SK-N-SH (cell line): ENCODE data around the gene BABAM2. TPM values are rescaled to one million over a fixed set of nuclear protein-coding genes. Genes with fewer than 3 reads are reported as not detected.

Source experiments
- CTCF ChIA-PET: fragments of 300-600, 350-600 bp; formaldehyde crosslinking; extraction: SDS; loops from one replicate; lab custom pipeline; 2021; lab: Yijun Ruan, JAX
- POLR2A ChIA-PET: fragments of 350-600 bp; sonication (Branson Sonifier 250); formaldehyde crosslinking; extraction: SDS; loops from one replicate; lab custom pipeline; 2020; ENCODE audit warnings: antibody characterized with exemption, inconsistent platforms; lab: Yijun Ruan, JAX
- DNase-seq: peaks from one replicate; pipeline ENCODE4 v3.0.0; 2012
- H2AFZ ChIP-seq: fragments of 200-600 bp; sonication (generic); 2 replicates; pipeline ENCODE4 v1.8.1; 2016; ENCODE audit warnings: antibody characterized with exemption, mild to moderate bottlenecking, low read depth
- H3F3A ChIP-seq: fragments of 200-600 bp; sonication (generic); replicated peaks from 2 replicates; pipeline ENCODE3; 2016; ENCODE audit warnings: antibody characterized with exemption, mild to moderate bottlenecking; ENCODE audit not compliant: insufficient read depth
- H3K27ac ChIP-seq, 2 experiments: fragments of 200-500 bp in 1 of 2; fragments of 200-600 bp in 1 of 2; sonication (Bioruptor generic) in 1 of 2; sonication (generic), shearing (Covaris generic) in 1 of 2; 2 replicates each; pipeline versions ENCODE4 v1.5.1 to v1.6.1; 2014 to 2016; ENCODE audit warnings: low read depth in 2 of 2, inconsistent platforms in 1 of 2, low read length in 1 of 2, mild to moderate bottlenecking in 1 of 2, mixed read lengths in 1 of 2
- H3K27me3 ChIP-seq: fragments of 200-600 bp; sonication (generic), shearing (Covaris generic); 2 replicates; pipeline ENCODE4 v1.6.1; 2016; ENCODE audit warnings: mixed run types; ENCODE audit not compliant: insufficient read depth
- H3K36me3 ChIP-seq, 2 experiments: fragments of 200-500 bp in 1 of 2; fragments of 200-600 bp in 1 of 2; sonication (Bioruptor generic) in 1 of 2; sonication (generic) in 1 of 2; replicated peaks in 1 of 2; 2 replicates each; pipeline versions ENCODE3 to v1.5.1; 2014 to 2016; ENCODE audit warnings: low read length in 1 of 2, mild to moderate bottlenecking in 1 of 2; ENCODE audit not compliant: insufficient read depth in 2 of 2, control insufficient read depth in 1 of 2
- H3K4me1 ChIP-seq, 2 experiments: fragments of 200-500 bp in 1 of 2; fragments of 200-600 bp in 1 of 2; sonication (Bioruptor generic) in 1 of 2; sonication (generic), shearing (Covaris generic) in 1 of 2; 2 replicates each; pipeline versions ENCODE4 v1.5.1 to v1.6.1; 2014 to 2016; ENCODE audit warnings: low read depth in 1 of 2, low read length in 1 of 2, mixed run types in 1 of 2; ENCODE audit not compliant: insufficient read depth in 2 of 2, control insufficient read depth in 1 of 2
- H3K4me2 ChIP-seq: fragments of 200-600 bp; sonication (generic), shearing (Covaris generic); 2 replicates; pipeline ENCODE4 v1.6.1; 2017; ENCODE audit warnings: mixed run types
- H3K4me3 ChIP-seq, 2 experiments: fragments of 200-500 bp in 1 of 2; fragments of 200-600 bp in 1 of 2; sonication (Bioruptor generic) in 1 of 2; sonication (generic), shearing (Covaris generic) in 1 of 2; 2 replicates each; pipeline versions ENCODE4 v1.5.1 to v1.8.1; 2014 to 2016; ENCODE audit warnings: low read depth in 2 of 2, inconsistent platforms in 1 of 2, low read length in 1 of 2, mild to moderate bottlenecking in 1 of 2, mixed read lengths in 1 of 2, moderate library complexity in 1 of 2
- H3K79me2 ChIP-seq: fragments of 200-600 bp; sonication (generic); 2 replicates; pipeline ENCODE4 v1.8.1; 2017; ENCODE audit warnings: mild to moderate bottlenecking; ENCODE audit not compliant: insufficient read depth
- H3K9ac ChIP-seq: fragments of 200-600 bp; sonication (generic); 2 replicates; pipeline ENCODE4 v1.6.1; 2017; ENCODE audit warnings: mixed run types
- H3K9me2 ChIP-seq: fragments of 200-600 bp; sonication (generic); 2 replicates; pipeline ENCODE4 v1.6.1; 2017; ENCODE audit warnings: mixed run types
- H3K9me3 ChIP-seq: fragments of 200-600 bp; sonication (generic); 2 replicates; pipeline ENCODE4 v1.6.1; 2017; ENCODE audit warnings: mixed run types, mild to moderate bottlenecking, moderate library complexity
- H4K20me1 ChIP-seq: fragments of 200-600 bp; sonication (generic); 2 replicates; pipeline ENCODE4 v1.6.1; 2017; ENCODE audit warnings: mild to moderate bottlenecking, mixed run types; ENCODE audit not compliant: insufficient read depth
- CHD2 ChIP-seq: fragments of 150-350 bp; IDR thresholded peaks from 2 replicates; pipeline ENCODE4 v1.6.1; 2018; ENCODE audit warnings: low read length; ENCODE audit not compliant: partially characterized antibody
- CTCF ChIP-seq: fragments of 200-600 bp; sonication (generic); IDR thresholded peaks from 2 replicates; pipeline ENCODE4 v1.6.1; 2017; ENCODE audit warnings: antibody characterized with exemption, mild to moderate bottlenecking, moderate library complexity
- FOSL2 ChIP-seq: IDR thresholded peaks from 2 replicates; pipeline ENCODE4 v1.4.0; 2012; ENCODE audit warnings: low read depth, mild to moderate bottlenecking, moderate library complexity, borderline replicate concordance
- FOXM1 ChIP-seq: IDR thresholded peaks from 2 replicates; pipeline ENCODE4 v1.4.0; 2012; ENCODE audit warnings: low read depth, mild to moderate bottlenecking
- GABPA ChIP-seq: IDR thresholded peaks from 2 replicates; pipeline ENCODE4 v1.4.0; 2012; ENCODE audit warnings: low read depth, mild to moderate bottlenecking
- MEF2A ChIP-seq: IDR thresholded peaks from 2 replicates; pipeline ENCODE4 v1.4.0; 2012; ENCODE audit warnings: low read depth, borderline replicate concordance
- NFIC ChIP-seq: IDR thresholded peaks from 2 replicates; pipeline ENCODE4 v1.4.0; 2012; ENCODE audit warnings: borderline replicate concordance
- PBX3 ChIP-seq: IDR thresholded peaks from 2 replicates; pipeline ENCODE4; 2012
- POLR2AphosphoS5 ChIP-seq: IDR thresholded peaks from 2 replicates; pipeline ENCODE4 v1.6.1; 2012; ENCODE audit warnings: low read depth, low read length
- RAD21 ChIP-seq: IDR thresholded peaks from 2 replicates; pipeline ENCODE4 v1.6.1; 2012; ENCODE audit warnings: mild to moderate bottlenecking, low read length
- RCOR1 ChIP-seq: fragments of 150-350 bp; IDR thresholded peaks from 2 replicates; pipeline ENCODE4 v1.6.1; 2017; ENCODE audit warnings: antibody characterized with exemption, low read length
- REST ChIP-seq: IDR thresholded peaks from 2 replicates; pipeline ENCODE4 v1.6.1; 2012; ENCODE audit warnings: mild to moderate bottlenecking, low read depth, low read length, moderate library complexity
- SMC3 ChIP-seq: IDR thresholded peaks from 2 replicates; pipeline ENCODE4 v1.6.1; 2012; ENCODE audit warnings: low read depth, low read length, improper control_type of control experiment
- TEAD4 ChIP-seq: IDR thresholded peaks from 2 replicates; pipeline ENCODE4 v1.4.0; 2012; ENCODE audit warnings: mild to moderate bottlenecking, borderline replicate concordance; ENCODE audit not compliant: insufficient read depth
- YY1 ChIP-seq: IDR thresholded peaks from 2 replicates; pipeline ENCODE4 v1.4.0; 2012; ENCODE audit warnings: low read depth, mild to moderate bottlenecking
- WGBS: methylation state at CpG from one replicate; pipeline ENCODE4 v1.1.6; 2017; ENCODE audit warnings: low lambda C conversion rate; 5-methylcytosine and 5-hydroxymethylcytosine counted together
- polyA plus RNA-seq, 3 experiments: library from polyadenylated mRNA; depleted of rRNA; stranded (reverse); fragments of >200 nt; gene quantifications; 2 replicates each; pipeline ENCODE4 v1.2.3, GENCODE V29; 2012

Gene BABAM2
- polyA plus RNA-seq, 1 of the 3 experiments (the other 2 are of a cell fraction): 34.0 TPM

- TF ChIP-seq CHD2 (no peak), GABPA (no peak), YY1 (no peak)
These were observed 192.9 kb downstream of the BABAM2 start (continued) for GRCh38 chr2:28083476-28083875.

- Histone ChIP-seq H3K27ac (no peak overlapping the region), H3F3A (peaks cover 4% of the 10 kb centered on the region), H3K36me3 (no peaks in the 10 kb centered on the region), H3K4me1 (peaks cover 13 to 30% of the 10 kb centered on the region in 2 experiments; a peak in 3 of 4 replicates), H3K79me2 (no peaks in the 10 kb centered on the region), H4K20me1 (no peaks in the 10 kb centered on the region), H3K4me3 (no peak overlapping the region), H3K4me2 (no peak overlapping the region), H3K9ac (no peak overlapping the region), H3K9me2 (no peaks in the 10 kb centered on the region), H3K27me3 (no peaks in the 10 kb centered on the region), H2AFZ (no peak overlapping the region), H3K9me3 (no peaks in the 10 kb centered on the region)
- 56% methylated on average over 4 of the region's 4 CpGs for WGBS
- TF ChIP-seq REST (no peak), FOSL2 (no peak), SMC3 (no peak), MEF2A (no peak), GABPA (no peak), FOXM1 (no peak), RAD21 (no peak), TEAD4 (no peak), YY1 (no peak), RCOR1 (no peak), NFIC (peak; percentile 8; the same call in 1 of the 2 replicates), CTCF (no peak), PBX3 (peak; percentile 17; the same call in 1 of the 2 replicates), POLR2AphosphoS5 (no peak)
- POLR2A ChIA-PET: no interaction called here
- DNase-seq: no peak
- CTCF ChIA-PET: interaction anchor here (0.9 kb wide), 1 partner anchor 10 kb away, joined by 3 read pairs; no protein-coding TSS in a partner anchor
These were observed 194.0 kb downstream of the BABAM2 start for GRCh38 chr2:28084564-28084963.
